ENCODE results near the gene PRICKLE4. TPM values are rescaled to one million over a fixed set of nuclear protein-coding genes. Genes with fewer than 3 reads are reported as not detected.

The PRICKLE4 gene
- total and polyA plus RNA-seq, 2 of the 13 experiments (the other 11 are each of a cell fraction or from before 2014, with no cell fraction given): 0.92 to 1.2 TPM

GRCh38 chr6:41733707-41734665 lies 46.6 kb upstream of the PRICKLE4 start (continued):
- no peak for TF ChIP-seq MEIS1 (CRISPR knock-in tag; IDR thresholded peaks at IDR 0.05; ENCODE audit: borderline replicate concordance)
- TF ChIP-seq ZNF207 (IDR thresholded peaks at IDR 0.05; ENCODE audit: borderline replicate concordance): no peak
- peak; percentile 76; the same call in 1 of the 2 replicates for TF ChIP-seq TMF1 (CRISPR knock-in tag; IDR thresholded peaks at IDR 0.05; ENCODE audit: low read depth)
- TF ChIP-seq MEF2D (CRISPR knock-in tag; IDR thresholded peaks at IDR 0.05): 0 out of 2 replicates have a peak, but pooled peaks have one; percentile 15
- no peak for TF ChIP-seq ZNF75D (CRISPR knock-in tag; IDR thresholded peaks at IDR 0.05; ENCODE audit: borderline replicate concordance)
- 0 out of 3 replicates have a peak, but pooled peaks have one; percentile 54 for TF ChIP-seq MXI1 (IDR thresholded peaks at IDR 0.05; ENCODE audit: borderline replicate concordance, low read depth, low read length)
- no peak for TF ChIP-seq ZNF484 (CRISPR knock-in tag; IDR thresholded peaks at IDR 0.05; ENCODE audit: borderline replicate concordance, low read depth)
- peak; percentile 66 for TF ChIP-seq XRCC5 (optimal IDR thresholded peaks at IDR 0.05; ENCODE audit: low read length)
- TF ChIP-seq MIXL1 (CRISPR knock-in tag; IDR thresholded peaks at IDR 0.05): no peak
- TF ChIP-seq NCOA2 (CRISPR knock-in tag; IDR thresholded peaks at IDR 0.05): no peak; the same call in 1 of the 2 replicates
- TF ChIP-seq ZNF790 (CRISPR knock-in tag; IDR thresholded peaks at IDR 0.05; ENCODE audit: borderline replicate concordance): no peak; the same call in 1 of the 2 replicates
- no peak for TF ChIP-seq ZBTB44 (CRISPR knock-in tag; IDR thresholded peaks at IDR 0.05)
- TF ChIP-seq SETDB1 (CRISPR knock-in tag; IDR thresholded peaks at IDR 0.05; ENCODE audit: borderline replicate concordance): no peak
- no peak for TF ChIP-seq SRF (IDR thresholded peaks at IDR 0.05; ENCODE audit: low read depth, low read length)
- peak; percentile 58; the same call in 1 of the 2 replicates for TF ChIP-seq E2F5 (CRISPR knock-in tag; conservative IDR thresholded peaks at IDR 0.05)
- TF ChIP-seq, protein P1, sequence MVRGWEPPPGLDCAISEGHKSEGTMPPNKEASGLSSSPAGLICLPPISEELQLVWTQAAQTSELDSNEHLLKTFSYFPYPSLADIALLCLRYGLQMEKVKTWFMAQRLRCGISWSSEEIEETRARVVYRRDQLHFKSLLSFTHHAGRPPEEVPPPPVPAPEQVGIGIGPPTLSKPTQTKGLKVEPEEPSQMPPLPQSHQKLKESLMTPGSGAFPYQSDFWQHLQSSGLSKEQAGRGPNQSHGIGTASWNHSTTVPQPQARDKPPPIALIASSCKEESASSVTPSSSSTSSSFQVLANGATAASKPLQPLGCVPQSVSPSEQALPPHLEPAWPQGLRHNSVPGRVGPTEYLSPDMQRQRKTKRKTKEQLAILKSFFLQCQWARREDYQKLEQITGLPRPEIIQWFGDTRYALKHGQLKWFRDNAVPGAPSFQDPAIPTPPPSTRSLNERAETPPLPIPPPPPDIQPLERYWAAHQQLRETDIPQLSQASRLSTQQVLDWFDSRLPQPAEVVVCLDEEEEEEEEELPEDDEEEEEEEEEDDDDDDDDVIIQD (CRISPR knock-in tag; IDR thresholded peaks at IDR 0.05; ENCODE audit: low read depth): 0 out of 2 replicates have a peak, but pooled peaks have one; percentile 9
- TF ChIP-seq PAF1 (CRISPR knock-in tag; IDR thresholded peaks at IDR 0.05): no peak
- TF ChIP-seq ERF (CRISPR knock-in tag; IDR thresholded peaks at IDR 0.05): no peak; the same call in 1 of the 2 replicates
- TF ChIP-seq SKI (IDR thresholded peaks at IDR 0.05; ENCODE audit: partially characterized antibody): peak; percentile 20
- no peak for TF ChIP-seq CAMTA2 (CRISPR knock-in tag; IDR thresholded peaks at IDR 0.05; ENCODE audit: borderline replicate concordance)
- no peak for TF ChIP-seq ATF4 (CRISPR knock-in tag; IDR thresholded peaks at IDR 0.05)
- no peak for TF ChIP-seq ZNF101 (CRISPR knock-in tag; IDR thresholded peaks at IDR 0.05; ENCODE audit: borderline replicate concordance, low read depth)
- TF ChIP-seq, protein P2, sequence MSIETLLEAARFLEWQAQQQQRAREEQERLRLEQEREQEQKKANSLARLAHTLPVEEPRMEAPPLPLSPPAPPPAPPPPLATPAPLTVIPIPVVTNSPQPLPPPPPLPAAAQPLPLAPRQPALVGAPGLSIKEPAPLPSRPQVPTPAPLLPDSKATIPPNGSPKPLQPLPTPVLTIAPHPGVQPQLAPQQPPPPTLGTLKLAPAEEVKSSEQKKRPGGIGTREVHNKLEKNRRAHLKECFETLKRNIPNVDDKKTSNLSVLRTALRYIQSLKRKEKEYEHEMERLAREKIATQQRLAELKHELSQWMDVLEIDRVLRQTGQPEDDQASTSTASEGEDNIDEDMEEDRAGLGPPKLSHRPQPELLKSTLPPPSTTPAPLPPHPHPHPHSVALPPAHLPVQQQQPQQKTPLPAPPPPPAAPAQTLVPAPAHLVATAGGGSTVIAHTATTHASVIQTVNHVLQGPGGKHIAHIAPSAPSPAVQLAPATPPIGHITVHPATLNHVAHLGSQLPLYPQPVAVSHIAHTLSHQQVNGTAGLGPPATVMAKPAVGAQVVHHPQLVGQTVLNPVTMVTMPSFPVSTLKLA (IDR thresholded peaks at IDR 0.05): no peak

Data from HepG2 (cell line).